GM18498 (cell line): ENCODE measurements around the gene GUCY2C.
A peak's percentile ranks its signal among the peaks of the same experiment; 100 is the strongest.

Source experiments
- ATAC-seq: cut with Tn5 transposase; IDR thresholded peaks from one replicate; pipeline ENCODE4 v1.9.1; 2021; ENCODE audit warnings: mild to moderate bottlenecking, moderate library complexity; ENCODE audit not compliant: unreplicated experiment

GUCY2C gene

DNA sequence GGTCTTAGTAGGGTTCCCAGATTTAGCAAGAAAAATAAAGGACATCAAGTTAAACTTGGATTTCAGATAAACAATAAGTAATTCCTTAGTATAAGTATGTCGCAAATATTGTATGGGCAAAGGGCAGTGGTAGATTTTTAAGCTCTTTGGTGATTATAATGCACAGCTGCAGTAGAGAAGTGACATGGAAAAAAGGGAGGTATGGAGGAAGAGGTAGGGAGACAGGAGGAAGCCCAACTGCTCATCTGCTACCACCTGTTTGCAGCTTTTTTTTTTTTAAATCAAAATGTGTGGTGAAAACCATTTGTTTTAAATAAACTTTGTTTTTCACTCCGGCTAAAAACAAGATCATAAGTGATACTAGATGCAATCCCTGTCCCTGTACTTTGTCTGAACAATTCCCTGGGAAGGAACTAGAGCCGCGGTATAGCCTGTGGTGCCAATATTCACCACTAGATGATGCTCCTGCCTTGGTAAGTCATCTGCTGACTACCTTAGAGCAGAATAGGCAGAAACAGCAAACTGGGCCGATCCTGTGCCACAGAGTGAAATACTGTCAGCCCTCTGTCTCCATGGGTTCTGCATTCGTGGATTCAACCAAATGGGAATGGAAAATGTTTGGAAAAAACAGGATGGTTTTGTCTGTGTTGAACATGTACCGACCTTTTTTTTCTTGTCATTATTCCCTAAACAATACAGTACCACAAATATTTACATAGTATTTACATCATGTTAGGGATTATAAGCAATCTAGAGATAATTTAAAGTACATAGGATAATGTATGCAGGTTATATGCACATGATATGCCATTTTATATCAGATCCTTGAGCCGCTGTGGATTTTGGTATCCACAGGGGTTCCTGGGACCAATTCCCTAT lies 66.3 kb downstream of the GUCY2C start:
- peak; percentile 97 for ATAC-seq

DNA sequence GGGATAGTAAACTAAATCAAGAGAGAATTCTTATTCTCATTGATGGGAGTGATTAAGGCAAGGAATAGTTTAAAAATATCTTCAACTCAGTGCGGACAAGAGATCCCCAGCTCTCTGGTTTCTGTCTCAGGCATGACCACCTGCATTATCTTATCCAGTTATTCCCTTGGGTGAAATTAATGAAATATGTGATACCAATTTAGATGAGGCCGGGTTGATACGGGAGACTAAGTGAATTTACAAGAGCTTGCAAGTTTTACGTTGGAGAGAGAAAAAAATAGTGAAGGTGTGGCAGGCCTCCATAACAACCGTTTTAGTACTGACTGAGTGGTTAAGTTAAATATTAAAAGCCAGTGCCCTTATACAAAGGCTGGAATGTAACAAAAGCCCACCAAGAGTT lies 67.6 kb downstream of the GUCY2C start:
- ATAC-seq, result no peak

DNA sequence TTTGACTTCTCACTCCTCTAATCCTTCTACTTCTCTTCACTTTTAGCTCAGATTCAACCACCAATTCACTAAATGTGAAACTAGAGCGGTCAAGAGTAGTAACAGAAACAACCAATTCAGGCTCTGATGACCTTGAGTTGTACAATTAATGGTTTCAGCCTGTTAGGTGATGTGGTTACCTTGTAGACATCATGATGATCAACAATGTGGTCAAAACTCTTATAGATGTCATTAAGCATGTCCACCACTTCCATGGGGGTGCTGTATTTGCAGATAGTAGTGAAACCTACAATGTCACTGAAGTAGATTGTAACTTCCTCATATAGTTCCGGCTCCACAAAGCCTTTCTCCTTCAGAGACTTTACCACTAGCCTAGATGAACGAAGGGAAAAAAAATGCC lies 74.6 kb downstream of the GUCY2C start:
- ATAC-seq, result peak; percentile 87

GRCh38 chr12:14619741-14620501 lies 76.5 kb downstream of the GUCY2C start:
- ATAC-seq, result peak; percentile 68

DNA sequence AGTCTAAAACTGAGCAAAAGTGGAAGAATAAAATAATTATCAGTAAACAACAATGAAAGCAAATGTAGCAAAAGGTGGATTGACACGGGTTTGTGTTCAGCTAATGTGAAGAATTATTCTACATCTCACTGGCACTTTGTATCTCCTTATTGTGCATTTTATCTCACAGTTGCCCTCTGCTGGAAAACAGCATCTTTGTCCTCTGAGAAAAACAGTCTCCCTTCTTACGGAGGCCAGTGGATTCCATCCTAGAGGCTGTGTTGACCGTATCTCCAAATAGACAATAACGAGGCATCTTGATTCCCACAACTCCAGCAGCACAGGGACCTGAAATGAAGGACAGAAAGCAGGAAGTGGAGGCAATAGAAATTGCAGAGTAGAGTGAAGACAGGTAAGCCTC lies 77.4 kb downstream of the GUCY2C start:
- ATAC-seq, result no peak

DNA sequence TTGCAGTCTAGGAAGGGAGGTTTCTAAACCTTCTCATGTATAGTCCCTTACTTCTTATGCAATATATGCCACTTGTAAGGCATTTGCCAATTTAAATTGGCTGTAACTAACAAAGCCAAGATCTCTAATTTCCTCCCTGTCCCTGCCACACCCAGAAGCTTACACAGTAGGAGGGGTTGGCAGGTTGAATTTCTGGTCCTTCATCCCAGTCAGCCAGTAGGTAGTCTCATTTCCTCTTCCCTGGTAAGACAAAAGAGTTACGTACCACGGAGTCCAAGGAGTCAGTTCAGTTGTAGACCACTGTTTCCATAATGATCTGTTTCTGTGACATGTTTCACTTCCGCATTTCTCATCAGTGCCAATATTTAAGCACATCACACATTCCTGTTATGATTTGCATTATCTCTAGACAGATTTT lies 81.7 kb downstream of the GUCY2C start:
- ATAC-seq, result peak; percentile 45

DNA sequence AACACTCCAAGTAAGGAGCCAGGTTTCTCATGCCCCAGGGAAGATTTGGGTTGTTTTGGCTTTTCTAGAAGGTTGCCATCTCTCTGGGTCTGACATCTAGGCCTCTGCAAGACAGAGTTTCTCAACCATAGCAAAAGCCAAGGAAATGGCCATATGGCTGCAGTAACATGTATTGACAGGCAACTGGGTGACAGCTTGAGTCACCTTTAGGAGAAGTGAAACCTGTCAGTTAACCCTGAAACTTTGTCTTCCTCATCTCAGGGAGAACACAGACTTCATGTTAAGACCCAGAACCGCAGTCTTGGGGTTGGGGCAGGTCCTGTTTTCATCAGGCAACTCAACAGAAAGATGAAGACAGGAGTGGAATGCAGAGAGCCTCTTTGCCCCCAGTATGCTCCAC lies 82.7 kb downstream of the GUCY2C start:
- ATAC-seq, result peak; percentile 97

GRCh38 chr12:14612898-14613445 lies 83.4 kb downstream of the GUCY2C start:
- no peak for ATAC-seq

GRCh38 chr12:14612250-14612649 lies 84.1 kb downstream of the GUCY2C start:
- no peak for ATAC-seq

- no peak for ATAC-seq
Observed at GRCh38 chr12:14611640-14612203, 84.7 kb downstream of the GUCY2C start.

DNA sequence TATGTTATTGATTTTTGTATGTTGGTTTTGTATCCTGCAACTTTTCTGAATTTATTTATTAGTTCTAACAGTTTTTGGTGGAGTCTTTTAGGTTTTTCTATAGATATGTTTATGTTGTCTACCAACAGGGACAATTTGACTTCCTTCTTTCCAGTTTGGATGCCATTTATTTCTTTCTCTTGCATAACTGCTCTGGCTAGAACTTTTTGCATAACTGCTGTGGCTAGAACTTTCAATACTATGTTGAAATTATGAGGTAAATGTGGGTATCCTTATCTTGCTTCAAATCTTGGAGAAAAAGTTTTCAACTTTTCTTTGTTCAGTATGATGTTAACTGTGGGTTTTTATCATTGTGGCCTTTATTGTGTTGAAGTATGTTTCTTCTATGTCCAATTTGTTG lies 88.8 kb downstream of the GUCY2C start:
- ATAC-seq, result no peak

DNA sequence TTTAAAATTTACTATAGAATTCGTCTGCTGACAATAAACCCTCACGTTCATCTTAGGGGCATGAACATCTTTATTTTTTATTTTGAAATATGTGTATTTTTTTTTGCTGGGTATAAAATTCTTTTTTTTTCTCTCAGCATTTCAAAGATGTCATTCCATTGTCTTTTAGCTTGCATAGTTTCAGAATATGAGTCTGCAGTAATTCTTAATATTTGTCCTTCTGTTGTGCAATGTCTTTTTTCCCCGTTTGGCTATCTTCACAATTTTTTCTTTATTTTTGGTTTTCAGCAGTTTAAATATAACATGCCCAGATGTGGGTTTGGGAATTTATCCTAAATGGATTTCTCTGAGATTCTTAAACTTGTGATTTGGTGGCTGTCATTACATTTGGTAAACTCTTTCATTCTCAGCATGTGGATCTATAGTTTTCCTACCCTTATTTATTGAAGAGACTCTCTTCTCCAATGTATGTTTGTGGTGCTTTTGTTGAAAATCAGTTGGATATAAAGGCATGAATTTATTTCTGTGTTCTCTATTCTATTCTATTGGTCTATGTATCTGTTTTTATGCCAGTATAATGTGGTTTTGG lies 90.9 kb downstream of the GUCY2C start:
- ATAC-seq, result no peak

DNA sequence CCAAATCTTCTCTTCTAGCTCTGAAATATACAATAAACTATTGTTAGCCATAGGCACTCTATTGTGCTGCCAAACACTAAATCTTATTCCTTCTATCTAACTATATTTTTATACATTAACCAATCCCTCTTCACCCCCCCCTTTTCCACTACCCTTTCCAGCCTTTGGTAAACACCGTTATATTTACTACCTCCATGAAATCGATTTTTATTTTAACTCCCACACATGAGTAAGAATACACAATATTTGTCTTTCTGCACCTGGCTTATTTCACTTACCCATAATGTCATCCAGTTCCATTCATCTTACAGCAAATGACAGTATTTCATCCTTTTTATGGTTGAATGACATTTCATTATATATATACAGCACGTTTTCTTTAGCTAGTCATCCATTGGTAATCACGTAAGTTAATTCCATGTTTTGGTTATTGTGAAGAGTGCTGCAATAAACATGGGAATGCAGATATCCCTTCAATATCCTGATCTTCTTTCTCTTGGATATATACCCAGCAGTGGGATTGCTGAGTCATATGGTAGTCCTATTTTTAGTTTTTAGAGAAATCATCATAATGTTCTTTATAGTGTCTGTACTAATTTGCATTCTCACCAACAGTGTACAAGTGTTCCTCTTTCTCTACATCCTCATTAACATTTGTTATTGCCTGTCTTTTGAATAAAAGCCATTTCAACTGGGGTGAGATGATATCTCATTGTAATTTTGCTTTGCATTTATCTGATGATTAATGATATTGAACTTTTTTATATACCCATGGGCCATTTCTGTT lies 94.5 kb downstream of the GUCY2C start:
- ATAC-seq, result no peak

- no peak for ATAC-seq
Observed at GRCh38 chr12:14597480-14597879, 98.9 kb downstream of the GUCY2C start.

DNA sequence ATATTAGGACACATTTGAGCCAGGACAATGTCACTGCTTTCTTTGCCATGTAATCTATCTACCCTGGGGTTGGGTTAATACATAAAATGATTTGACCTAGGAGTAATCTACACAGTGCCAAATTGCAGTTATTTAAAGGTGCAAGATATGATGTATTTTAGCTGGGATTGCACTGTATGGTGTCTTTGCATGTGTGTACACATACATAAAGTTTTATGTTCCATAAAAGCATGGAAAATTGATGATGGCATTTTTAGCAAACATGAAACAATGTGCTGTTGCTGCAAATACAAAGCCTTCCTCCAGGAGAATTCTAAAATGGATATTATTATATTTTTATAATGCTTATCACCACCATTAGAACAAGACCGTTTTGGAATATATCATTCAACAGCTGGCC lies 104.7 kb downstream of the GUCY2C start:
- ATAC-seq, result no peak

GRCh38 chr12:14589169-14590004 lies 107.0 kb downstream of the GUCY2C start:
- no peak for ATAC-seq

DNA sequence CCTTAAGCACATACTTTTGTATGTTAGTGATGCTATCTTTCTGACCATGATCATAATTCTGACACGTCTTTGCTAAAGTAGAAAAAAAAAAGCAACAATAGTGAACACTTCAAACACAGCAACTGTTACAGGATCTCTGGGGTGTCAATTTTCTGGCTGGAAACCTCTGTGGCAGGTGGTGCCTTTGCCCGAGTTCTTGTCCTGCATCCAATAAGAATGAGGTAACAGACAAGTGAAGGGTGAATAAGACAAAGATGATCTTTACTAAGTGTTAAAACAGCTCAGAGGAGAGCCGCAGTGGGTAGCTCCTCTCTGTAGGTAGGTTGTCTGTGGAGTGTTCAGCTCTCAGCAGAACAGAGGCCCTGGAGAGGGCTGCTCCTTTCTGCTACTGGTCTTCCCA lies 107.8 kb downstream of the GUCY2C start:
- ATAC-seq, result no peak

DNA sequence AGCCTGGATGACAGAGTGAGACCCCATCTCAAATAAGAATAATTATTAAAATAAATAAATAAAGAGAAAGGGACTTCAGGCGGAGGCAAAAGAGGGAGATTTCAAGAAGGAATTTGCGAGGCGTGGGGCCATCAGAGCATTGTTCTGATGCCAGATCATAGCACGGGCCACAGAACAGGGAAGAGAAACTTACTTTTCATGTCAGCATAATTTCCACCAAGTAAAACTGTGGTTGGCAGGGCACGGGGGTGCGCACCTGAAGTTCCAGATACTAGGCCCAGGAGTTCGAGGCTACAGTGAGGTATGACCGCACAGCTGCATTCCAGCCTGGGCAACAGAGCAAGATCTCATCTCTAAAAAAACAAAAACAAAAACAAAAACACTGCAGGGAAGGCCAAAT lies 117.8 kb downstream of the GUCY2C start:
- ATAC-seq, result no peak

DNA sequence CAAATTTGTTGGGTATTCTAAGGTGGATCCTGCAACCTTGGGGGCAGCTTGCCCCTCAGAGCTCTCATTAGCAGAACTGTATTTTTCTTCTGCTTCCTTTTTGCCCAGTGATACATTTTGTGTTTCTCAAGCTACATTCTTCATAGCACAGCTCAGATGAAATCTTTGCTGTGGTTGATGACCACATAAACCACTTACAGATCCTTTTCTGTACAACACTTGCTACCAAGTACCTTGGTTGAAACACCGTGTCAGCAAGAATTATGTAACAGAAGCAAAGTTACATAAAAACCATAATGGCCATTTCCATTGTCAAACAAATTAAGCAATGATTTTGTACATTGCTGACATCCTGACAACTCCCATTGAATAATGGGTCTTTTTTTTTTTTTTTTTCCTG lies 119.1 kb downstream of the GUCY2C start:
- ATAC-seq, result peak; percentile 80
